ENCODE results near the gene PEX11A. TPM values are rescaled to one million over a fixed set of nuclear protein-coding genes. Genes with fewer than 3 reads are reported as not detected.
"Not testable (repeated sequence)": the region's sequence is repeated elsewhere in the genome, so short reads cannot be mapped to it uniquely, and the experiment has no call there.

PEX11A gene
- total RNA-seq, 1 experiment from 2014 or later = 2.0 TPM

DNA sequence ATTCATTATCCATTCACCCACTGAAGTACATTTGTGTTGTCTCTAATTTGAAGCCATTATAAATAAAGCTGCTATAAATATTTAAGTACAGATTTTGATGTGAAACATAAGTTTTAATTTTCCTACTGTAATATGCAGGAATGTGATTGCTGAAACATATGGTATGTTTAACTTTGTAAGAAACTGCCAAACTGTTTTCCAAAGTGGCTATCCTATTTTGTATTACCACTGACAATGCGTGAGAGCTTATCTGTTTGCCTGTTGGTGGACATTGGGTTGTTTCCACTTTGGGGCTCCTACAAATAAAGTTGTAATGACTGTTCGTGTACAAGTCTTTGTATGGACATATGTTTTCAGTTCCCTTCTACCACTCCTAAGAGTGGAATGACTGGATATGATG is 2.5 kb upstream of the PEX11A start:
- Histone ChIP-seq H3K4me3 (no peak overlapping the region), H3K27ac (no peak overlapping the region), H3K27me3 (0 out of 2 replicates have a peak, but pooled peaks cover 5% of the 10 kb centered on the region)

DNA sequence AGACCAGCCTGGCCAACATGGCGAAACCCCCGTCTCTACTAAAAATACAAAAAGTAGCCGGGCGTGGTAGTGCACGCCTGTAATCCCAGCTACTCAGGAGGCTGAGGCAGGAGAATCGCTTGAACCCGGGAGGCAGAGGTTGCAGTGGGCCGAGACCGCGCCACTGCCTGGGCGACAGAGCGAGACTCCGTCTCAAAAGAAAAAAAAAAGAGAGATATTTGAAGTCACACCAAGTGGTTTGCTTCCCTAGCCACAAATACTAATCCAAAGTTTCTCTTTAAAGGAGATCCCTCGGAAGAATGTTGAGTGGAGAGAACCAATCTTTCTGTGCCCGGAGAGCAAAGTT is 651 bp downstream of the PEX11A start:
- H3K36me3 ChIP-seq; H3K27ac ChIP-seq; H3K27me3 ChIP-seq; DNase-seq; H3K9me3 ChIP-seq (replicated peaks); H3K4me1 ChIP-seq: not testable (repeated sequence)
- H3K4me3 ChIP-seq = peak overlapping the region; percentile 65

More for the DNA sequence above, 2.5 kb upstream of the PEX11A start:
- DNase-seq = no peak
- no peaks in the 10 kb centered on the region for H3K4me1 ChIP-seq
- no peaks in the 10 kb centered on the region for H3K9me3 ChIP-seq (replicated peaks)
- no peaks in the 10 kb centered on the region for H3K36me3 ChIP-seq

DNA sequence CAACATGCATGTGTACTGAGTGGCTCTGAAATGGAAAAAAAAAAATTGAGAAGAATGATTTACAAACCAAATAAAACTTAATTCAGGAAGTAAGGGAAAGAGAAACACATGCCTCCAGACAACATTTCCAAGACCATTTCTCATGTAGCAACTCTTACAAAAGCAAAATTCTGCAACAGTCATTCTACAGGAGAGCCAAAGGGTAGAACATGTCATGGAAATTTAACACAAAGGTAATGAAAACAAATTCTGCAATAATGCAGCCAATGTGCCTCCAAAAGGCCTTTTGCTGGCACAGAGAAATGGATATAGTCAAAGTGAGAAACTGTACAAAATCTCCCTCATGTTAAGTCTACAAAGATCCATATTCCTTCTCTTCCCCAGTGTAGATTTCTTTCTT is 4.0 kb downstream of the PEX11A start:
- Histone ChIP-seq H3K9me3 (replicated peaks) (no peaks in the 10 kb centered on the region), H3K4me1 (no peaks in the 10 kb centered on the region), H3K27ac (no peak overlapping the region), H3K4me3 (no peak overlapping the region), H3K27me3 (no peaks in the 10 kb centered on the region), H3K36me3 (no peaks in the 10 kb centered on the region)
- no peak for DNase-seq

DNA sequence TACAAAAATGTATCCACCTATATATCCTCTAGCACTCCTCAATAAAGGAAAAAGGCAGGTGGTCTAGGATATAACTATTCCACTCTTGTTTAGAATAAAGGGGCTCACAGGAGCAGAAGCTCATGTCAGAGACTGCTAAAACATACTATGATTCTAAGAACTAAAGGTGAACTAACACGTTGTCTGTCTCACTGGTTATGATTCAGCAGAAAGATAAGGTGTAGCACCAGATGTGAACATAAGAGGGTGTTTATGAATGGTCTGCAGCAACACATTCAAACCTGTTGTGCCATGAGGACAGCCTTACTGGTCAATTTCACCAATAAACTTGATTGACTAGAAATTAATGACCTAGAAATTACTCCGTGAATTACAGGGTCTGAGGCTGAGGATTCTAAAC is 4.6 kb downstream of the PEX11A start:
- Histone ChIP-seq H3K36me3 (no peaks in the 10 kb centered on the region), H3K4me3 (no peak overlapping the region), H3K27me3 (no peaks in the 10 kb centered on the region), H3K27ac (no peak overlapping the region), H3K9me3 (replicated peaks) (no peaks in the 10 kb centered on the region), H3K4me1 (no peaks in the 10 kb centered on the region)
- DNase-seq = no peak

DNA sequence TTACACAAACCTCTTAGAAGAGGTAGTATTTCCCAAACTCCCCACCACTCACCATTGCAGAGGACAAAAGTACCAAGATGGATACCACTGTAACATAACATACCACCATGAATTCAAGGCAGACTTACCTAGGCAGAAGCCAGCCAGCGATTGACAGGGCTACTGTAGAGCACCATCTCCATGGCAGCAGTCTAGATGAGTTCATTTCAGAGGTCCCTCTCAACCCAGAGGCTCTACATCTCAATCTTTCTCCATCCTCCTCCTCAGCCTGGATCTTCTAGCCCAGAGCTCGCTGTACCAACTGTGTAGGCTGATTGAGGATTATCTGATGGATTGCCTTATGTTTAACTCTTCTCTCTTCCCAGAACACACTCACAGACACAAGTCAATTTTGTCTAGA is 9.4 kb downstream of the PEX11A start:
- no peaks in the 10 kb centered on the region for H3K36me3 ChIP-seq
- H3K9me3 ChIP-seq (replicated peaks) = no peaks in the 10 kb centered on the region
- no peak for DNase-seq
- H3K4me3 ChIP-seq = no peak overlapping the region
- H3K27me3 ChIP-seq = no peaks in the 10 kb centered on the region
- H3K4me1 ChIP-seq = no peaks in the 10 kb centered on the region
- no peak overlapping the region for H3K27ac ChIP-seq

DNA sequence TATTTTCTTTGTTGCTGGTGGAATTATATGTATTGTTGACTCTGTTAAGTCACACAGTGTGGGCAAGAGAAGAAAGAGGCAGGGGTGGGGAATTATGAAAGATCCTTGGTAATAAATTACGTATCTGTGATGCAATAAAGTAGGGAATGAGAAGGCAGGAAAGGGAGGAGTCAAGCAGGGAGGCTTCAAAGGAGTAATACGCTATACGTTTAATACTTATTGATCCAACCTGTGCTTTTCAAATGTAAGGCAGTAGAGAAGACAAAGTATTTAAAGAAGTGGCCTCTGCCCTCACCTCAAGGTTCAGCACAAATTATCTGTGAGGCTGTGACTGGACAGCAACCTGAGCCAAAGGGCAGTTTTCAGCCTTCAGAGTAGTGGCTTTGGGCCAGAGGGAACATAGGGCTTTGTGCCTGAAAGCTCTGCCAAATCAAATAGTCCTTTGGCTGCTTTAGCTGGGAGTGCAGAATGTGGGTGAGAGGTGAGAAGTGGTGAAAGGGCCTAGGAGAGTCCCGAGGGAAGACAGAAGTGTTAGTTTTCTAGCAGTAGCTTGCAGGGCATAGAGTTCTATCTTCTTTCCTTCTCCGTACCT is 10.2 kb downstream of the PEX11A start:
- no peak for DNase-seq
- no peaks in the 10 kb centered on the region for H3K36me3 ChIP-seq
- no peak overlapping the region for H3K4me3 ChIP-seq
- H3K27me3 ChIP-seq = no peaks in the 10 kb centered on the region
- no peaks in the 10 kb centered on the region for H3K9me3 ChIP-seq (replicated peaks)
- H3K4me1 ChIP-seq = no peaks in the 10 kb centered on the region
- H3K27ac ChIP-seq = no peak overlapping the region

DNA sequence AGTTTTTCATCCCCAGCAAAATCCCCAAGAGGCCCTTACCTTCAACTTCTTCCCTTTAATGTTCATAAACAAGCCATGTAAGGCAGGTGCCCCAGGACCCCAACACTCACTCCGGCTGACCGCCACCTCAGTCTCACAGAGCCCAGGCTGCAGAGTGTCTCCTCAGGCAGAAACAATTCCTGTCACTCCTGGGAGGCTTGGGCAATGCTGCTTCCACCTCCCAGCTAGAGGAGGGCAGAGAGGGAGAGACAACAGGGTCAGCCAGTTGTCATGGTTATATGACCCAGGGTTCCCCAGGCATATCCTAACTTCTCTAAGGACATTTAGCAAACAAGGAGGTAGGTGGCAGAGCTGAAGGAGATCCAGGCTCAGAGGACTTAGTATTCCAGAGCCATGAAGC is 11.3 kb downstream of the PEX11A start, which contains the start of gene PLIN1:
Gene PLIN1, minus strand, starts transcription at position 156 of the 400 bp plus-strand sequence. CDS start 1,878 bp downstream, outside the sequence.
- no peak within 1 kb of the TSS for H3K4me3 ChIP-seq
- H3K36me3 ChIP-seq = no peaks in the 10 kb centered on the region
- no peak within 1 kb of the TSS for H3K27ac ChIP-seq
- no peaks in the 10 kb centered on the region for H3K4me1 ChIP-seq
- H3K27me3 ChIP-seq = no peaks in the 10 kb centered on the region
- DNase-seq = no peak
- H3K9me3 ChIP-seq (replicated peaks) = no peaks in the 10 kb centered on the region

DNA sequence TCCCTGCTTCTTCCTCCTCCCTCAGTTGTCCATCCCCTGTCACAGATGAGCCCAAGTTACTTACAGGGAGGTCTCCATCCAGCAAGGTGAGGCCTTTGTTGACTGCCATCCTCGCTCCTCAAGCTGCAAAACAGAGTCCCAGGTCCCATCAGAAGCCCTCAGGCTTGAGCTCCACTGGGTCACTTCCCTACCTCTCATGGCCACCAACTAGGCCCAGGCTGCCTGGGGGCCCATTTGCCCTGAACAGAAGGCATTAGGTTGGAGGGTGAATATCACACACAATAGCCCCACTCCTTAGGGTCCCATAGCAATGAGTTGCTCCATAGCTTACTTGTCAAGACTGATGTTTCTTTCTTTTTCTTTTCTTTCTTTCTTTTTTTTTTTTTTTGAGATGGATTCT is 13.2 kb downstream of the PEX11A start:
- Histone ChIP-seq H3K4me3 (no peak overlapping the region), H3K4me1 (no peaks in the 10 kb centered on the region), H3K9me3 (replicated peaks) (no peaks in the 10 kb centered on the region), H3K36me3 (no peaks in the 10 kb centered on the region), H3K27me3 (no peaks in the 10 kb centered on the region), H3K27ac (no peak overlapping the region)
- no peak for DNase-seq

DNA sequence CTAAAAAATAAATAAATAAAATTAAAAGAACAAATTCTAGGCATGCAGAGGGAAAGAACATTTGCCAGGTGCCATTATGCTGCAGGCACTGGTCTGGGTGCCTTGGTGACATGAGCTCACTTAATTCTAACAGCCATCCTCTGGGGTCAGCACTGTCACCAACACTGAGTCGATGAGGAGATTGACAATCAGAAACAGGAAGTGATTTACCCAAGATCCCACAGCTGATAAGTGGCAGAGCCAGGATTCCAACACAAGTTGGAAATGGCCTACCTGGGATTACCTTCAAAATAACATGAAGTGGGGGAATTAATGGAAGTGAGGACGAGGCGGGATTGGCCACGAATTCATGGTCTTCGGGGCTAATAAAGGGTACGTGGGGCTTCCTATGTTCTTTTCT is 14.9 kb downstream of the PEX11A start:
- 0 out of 2 replicates have a peak, but pooled peaks cover 3% of the 10 kb centered on the region for H3K27me3 ChIP-seq
- H3K4me1 ChIP-seq = no peaks in the 10 kb centered on the region
- DNase-seq = no peak
- H3K27ac ChIP-seq = no peak overlapping the region
- no peaks in the 10 kb centered on the region for H3K9me3 ChIP-seq (replicated peaks)
- H3K4me3 ChIP-seq = no peak overlapping the region
- no peaks in the 10 kb centered on the region for H3K36me3 ChIP-seq

DNA sequence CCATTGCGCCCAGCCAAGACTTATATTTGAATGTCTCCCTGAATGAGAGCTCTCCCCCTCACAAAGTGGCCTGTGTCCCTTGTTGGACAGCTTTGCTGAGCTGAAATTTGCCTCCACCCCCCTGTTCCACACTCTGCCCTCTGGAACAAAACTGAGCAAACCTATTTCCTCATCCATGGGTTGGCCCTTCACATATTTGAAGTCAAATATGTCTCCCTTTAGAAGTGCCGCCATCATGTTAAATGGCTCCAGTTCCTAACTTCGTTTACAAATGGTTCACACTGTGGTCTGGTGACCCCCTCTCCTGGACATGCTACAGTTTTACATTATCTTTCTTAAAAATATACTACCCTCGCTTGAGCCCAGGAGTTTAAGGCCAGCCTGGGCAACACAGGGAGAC is 16.0 kb downstream of the PEX11A start:
- Histone ChIP-seq H3K36me3 (no peaks in the 10 kb centered on the region), H3K4me3 (no peak overlapping the region), H3K27ac (no peak overlapping the region), H3K9me3 (replicated peaks) (no peaks in the 10 kb centered on the region), H3K27me3 (0 out of 2 replicates have a peak, but pooled peaks cover 3% of the 10 kb centered on the region), H3K4me1 (no peaks in the 10 kb centered on the region)
- no peak for DNase-seq

DNA sequence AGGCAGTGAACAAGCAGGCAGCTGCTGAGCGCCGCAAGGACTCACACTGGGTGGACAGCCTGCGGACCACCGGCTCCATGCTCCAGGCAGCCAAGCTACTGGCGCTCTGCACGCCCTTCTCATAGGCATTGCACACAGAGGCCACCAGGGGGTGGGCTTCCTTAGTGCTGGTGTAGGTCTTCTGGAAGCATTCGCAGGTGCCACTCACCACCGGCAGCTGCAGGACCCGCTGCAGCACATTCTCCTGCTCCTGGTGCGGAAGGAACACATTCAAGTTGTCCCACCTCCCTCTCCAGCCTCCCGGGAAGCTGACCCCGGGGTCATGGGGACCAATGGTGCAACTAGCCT is 17.4 kb downstream of the PEX11A start:
- no peaks in the 10 kb centered on the region for H3K9me3 ChIP-seq (replicated peaks)
- 0 out of 2 replicates have a peak, but pooled peaks cover 3% of the 10 kb centered on the region for H3K27me3 ChIP-seq
- no peak overlapping the region for H3K27ac ChIP-seq
- no peaks in the 10 kb centered on the region for H3K36me3 ChIP-seq
- H3K4me1 ChIP-seq = no peaks in the 10 kb centered on the region
- DNase-seq = peak; percentile 35 to 63
- H3K4me3 ChIP-seq = no peak overlapping the region

DNA sequence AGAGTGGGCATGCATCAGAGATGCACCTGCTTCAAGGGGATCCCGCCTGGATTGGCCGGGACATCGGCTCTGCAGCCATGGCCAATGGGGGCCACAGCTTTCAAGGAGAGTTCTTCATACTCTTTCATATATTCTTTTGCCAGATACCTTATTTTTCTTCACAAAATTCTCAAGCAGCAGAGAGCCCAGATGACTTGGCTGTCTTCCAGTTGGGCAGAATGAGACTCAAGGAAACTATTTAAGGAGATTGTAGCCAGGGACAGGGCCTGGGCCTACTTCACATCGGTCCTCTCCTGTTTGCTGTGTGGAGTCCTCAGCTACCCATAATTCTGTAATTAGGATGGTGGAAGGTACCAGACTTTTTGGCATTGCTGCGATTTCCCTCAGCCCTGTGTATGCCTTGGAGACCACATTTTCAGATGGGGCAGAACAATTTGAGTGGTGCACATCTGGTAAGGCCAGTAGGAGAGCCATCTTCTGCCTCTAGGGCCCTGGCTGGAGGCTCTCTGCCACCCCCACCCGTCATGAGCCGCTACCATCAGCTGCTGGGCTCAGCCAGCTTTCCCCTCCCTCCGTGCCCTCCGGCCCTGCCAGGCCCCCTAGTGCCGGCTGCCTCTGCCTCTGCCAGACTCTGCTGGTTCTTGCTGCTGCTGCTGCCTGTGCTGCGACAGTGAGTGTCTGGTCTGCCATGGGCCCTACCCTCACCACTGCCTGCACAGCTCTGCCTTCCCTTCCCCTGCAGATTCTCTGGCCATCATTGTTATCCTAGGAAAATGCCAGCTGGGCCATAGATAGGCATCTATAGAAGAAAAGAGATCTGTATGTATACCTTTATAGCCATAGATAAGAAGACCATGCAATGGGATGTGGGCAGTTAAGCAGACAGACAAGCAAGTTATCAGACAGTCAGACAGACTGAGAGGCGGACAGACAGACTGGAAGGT is 18.1 kb downstream of the PEX11A start:
- Histone ChIP-seq H3K27ac (no peak overlapping the region), H3K4me3 (no peak overlapping the region), H3K36me3 (no peaks in the 10 kb centered on the region), H3K27me3 (0 out of 2 replicates have a peak, but pooled peaks cover 3% of the 10 kb centered on the region), H3K9me3 (replicated peaks) (no peaks in the 10 kb centered on the region), H3K4me1 (no peaks in the 10 kb centered on the region)
- DNase-seq = no peak

DNA sequence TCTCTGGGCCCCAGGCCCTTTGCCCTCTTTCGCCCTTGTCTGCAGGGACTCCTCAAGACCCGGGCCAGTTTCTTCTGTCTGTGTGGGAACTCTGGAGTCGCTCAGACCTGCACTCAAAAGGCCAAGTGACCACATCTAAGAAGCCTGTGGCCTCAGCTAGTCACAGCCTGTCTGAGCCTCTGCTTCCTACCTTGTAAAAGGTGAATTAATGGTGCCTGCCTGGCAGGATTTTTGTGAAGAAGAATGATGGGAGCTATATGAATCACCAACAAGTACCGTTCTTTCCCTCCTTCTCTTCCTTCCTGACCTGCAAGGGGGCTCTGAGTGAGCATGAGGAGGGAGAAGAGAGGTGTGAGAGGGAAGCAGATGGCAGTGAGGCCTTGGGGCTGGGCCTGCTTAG is 18.9 kb downstream of the PEX11A start:
- Histone ChIP-seq H3K4me1 (no peaks in the 10 kb centered on the region), H3K9me3 (replicated peaks) (no peaks in the 10 kb centered on the region), H3K36me3 (no peaks in the 10 kb centered on the region), H3K27me3 (0 out of 2 replicates have a peak, but pooled peaks cover 3% of the 10 kb centered on the region), H3K4me3 (no peak overlapping the region), H3K27ac (no peak overlapping the region)
- DNase-seq = no peak

DNA sequence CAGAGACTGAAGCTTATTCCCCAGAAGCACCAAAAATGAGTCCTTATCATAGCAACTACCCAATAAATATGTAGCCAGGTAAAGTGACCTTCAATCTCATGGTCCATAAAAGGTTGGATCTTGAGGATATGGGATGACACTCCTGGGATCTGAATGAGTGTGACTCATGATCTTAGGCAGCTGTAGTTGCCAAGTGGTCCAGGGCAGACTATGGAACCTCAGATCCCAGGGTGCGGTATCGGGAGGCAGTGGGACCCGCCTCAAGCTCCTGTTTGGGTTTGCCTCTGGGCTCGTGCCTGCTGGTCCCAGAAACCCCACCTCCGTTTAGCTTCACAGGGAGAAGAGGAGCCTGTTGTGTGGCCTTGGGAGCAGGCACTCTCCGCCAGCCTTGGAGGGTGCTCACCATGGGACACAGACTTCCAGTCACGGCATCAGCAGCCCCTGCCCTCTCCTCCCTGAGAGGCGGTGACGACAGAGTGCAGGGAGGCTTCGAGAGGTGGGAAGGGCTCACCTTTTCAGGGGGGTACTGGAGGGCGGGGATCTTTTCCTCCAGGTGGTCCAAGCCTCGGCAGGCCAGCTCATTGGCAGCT is 19.5 kb downstream of the PEX11A start:
- Histone ChIP-seq H3K4me3 (no peak overlapping the region), H3K27me3 (0 out of 2 replicates have a peak, but pooled peaks cover 3% of the 10 kb centered on the region), H3K27ac (no peak overlapping the region), H3K36me3 (no peaks in the 10 kb centered on the region), H3K9me3 (replicated peaks) (no peaks in the 10 kb centered on the region), H3K4me1 (no peaks in the 10 kb centered on the region)
- DNase-seq = no peak

DNA sequence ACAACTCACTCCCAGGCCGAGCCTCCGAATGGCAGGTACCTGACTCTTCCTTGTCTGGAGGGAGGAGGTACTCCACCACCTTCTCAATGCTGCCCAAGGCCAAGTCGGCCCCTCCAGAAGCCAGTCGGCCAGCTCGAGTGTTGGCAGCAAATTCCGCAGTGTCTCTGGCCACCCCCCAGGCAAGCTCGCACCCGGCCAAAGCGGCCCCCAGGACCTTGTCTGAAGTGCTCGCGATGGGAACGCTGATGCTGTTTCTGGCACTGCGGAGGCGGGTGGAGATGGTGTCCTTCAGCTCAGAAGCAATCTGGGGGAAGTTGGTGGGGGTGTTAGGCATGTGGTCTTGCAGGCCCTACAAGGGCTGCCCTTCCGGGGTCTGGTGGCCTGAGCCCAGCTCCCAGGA is 20.6 kb downstream of the PEX11A start:
- Histone ChIP-seq H3K9me3 (replicated peaks) (no peaks in the 10 kb centered on the region), H3K27ac (no peak overlapping the region), H3K4me3 (no peak overlapping the region), H3K27me3 (0 out of 2 replicates have a peak, but pooled peaks cover 4% of the 10 kb centered on the region), H3K4me1 (no peaks in the 10 kb centered on the region), H3K36me3 (no peaks in the 10 kb centered on the region)
- DNase-seq = no peak

Data from SJCRH30 (cell line).